HFF-Myc (cell line): ENCODE results near the gene DPF3.

Source experiments
- DNase-seq: peaks from one replicate; pipeline ENCODE4 v3.0.0-alpha.2; 2011; ENCODE audit warnings: low read depth; ENCODE audit errors: extremely low read depth
- H3K4me3 ChIP-seq: replicated peaks from 2 replicates; pipeline ENCODE4 v1.5.1; 2011; ENCODE audit warnings: low read depth, mild to moderate bottlenecking, control low read depth, low read length
- TF ChIP-seq, protein P1 (sequence below): IDR thresholded peaks from 2 replicates; pipeline ENCODE4 v1.5.1; 2012; ENCODE audit warnings: mild to moderate bottlenecking, low read depth, low read length, control low read depth; ENCODE audit errors: missing control alignments

DPF3 gene

DNA sequence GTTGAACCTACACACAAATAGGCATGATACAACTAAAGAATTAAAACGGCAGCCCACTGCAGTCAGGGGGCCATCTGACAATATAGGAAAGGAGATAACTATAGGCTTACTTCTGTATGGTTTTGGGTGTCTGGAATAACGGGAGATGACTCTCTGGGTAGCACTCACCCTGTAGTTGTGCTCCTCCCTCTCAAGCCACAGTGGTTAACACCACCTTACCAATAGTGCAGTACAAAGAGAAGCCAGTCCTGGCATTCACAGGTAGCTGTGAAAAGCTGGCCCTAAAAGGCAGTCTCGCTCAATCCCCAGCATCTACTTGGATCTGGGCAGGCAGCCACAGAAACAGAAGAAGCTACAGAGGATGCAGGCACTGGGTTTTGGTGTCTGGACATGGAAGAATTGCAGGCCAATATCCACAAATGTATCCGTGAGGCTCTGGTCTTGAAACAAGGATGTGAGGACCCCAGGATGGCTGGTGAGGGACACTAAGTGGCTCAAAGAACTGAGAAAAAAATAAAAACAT lies 93.0 kb downstream of the DPF3 start:
- DNase-seq = no peak
- TF ChIP-seq, protein P1, sequence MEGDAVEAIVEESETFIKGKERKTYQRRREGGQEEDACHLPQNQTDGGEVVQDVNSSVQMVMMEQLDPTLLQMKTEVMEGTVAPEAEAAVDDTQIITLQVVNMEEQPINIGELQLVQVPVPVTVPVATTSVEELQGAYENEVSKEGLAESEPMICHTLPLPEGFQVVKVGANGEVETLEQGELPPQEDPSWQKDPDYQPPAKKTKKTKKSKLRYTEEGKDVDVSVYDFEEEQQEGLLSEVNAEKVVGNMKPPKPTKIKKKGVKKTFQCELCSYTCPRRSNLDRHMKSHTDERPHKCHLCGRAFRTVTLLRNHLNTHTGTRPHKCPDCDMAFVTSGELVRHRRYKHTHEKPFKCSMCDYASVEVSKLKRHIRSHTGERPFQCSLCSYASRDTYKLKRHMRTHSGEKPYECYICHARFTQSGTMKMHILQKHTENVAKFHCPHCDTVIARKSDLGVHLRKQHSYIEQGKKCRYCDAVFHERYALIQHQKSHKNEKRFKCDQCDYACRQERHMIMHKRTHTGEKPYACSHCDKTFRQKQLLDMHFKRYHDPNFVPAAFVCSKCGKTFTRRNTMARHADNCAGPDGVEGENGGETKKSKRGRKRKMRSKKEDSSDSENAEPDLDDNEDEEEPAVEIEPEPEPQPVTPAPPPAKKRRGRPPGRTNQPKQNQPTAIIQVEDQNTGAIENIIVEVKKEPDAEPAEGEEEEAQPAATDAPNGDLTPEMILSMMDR = no peak

DNA sequence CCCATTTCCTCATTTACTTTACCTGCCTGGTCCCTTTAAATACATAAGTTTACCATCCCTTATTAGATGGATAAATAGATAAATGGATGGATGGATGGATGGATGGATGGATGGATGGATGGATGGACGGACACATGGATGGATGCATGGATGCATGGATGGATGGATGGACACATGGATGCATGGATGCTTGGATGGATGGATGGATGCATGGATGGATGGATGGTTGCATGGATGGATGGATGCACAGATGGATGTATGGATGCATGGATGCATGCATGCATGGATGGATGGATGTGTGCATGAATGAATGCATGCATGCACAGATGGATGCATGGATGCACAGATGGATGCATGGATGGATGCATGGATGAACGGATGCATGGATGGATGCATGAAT lies 93.6 kb downstream of the DPF3 start:
- H3K4me3 ChIP-seq = no peak overlapping the region
- TF ChIP-seq, protein P1 = no peak
- DNase-seq = no peak

More for the DNA sequence above, 93.0 kb downstream of the DPF3 start:
- no peak overlapping the region for H3K4me3 ChIP-seq

DNA sequence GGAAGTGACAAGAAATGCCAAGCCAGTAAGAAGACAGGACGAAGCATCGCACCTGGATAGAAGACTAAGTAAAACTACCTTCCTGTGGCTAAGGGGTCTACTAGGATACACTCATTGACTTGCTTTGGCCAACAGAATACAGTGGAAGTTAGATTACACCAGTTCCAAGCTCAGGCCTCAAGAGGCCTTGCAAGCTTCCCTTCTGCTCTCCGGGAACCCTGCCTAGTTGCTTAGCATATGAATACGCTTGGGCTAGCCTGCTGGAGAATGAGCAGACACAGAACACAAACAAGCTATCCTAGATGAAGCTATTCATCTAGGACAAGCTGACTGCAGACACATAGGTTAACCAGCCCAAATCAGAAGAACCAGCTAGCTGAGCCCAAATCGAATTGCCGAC lies 97.0 kb downstream of the DPF3 start:
- H3K4me3 ChIP-seq = no peak overlapping the region
- DNase-seq = no peak
- TF ChIP-seq, protein P1 = no peak

DNA sequence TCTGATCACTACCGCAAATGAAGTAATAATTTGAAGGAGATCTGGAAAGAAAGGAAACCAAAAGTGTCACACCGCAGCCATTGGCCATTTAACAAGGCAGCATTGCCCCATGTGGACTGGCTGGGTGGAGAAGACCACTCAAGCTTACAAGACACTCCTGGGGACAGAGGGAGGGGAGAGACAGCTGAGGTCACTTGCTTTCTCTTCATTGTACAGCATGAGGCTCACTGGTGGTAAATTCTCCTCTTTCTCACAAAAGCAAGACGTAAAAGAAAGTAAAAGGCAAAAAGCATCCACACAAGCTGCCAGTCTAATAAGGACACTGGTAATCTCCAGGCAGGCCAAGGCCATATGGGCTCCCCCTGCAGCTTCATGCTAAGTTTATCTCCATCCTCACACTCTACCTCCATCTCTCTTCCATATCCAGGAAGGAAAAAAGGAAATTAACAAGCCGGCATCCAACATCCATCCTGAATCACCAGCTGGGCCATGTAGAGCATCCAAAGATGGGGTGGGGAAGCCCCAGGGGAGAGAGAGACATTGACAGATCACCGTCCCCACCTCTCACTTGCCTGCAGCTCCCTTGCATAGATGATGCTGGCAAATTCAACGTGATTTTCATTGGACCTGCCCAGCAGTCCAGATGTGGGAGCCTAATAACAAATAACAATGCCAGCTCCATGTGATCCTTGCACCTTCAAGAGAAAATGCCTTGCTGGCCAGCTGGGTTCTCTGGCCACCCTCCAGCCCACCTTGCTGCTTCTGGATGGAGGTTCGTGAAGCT lies 100.6 kb downstream of the DPF3 start:
- no peak overlapping the region for H3K4me3 ChIP-seq
- TF ChIP-seq, protein P1 = no peak
- DNase-seq = no peak

DNA sequence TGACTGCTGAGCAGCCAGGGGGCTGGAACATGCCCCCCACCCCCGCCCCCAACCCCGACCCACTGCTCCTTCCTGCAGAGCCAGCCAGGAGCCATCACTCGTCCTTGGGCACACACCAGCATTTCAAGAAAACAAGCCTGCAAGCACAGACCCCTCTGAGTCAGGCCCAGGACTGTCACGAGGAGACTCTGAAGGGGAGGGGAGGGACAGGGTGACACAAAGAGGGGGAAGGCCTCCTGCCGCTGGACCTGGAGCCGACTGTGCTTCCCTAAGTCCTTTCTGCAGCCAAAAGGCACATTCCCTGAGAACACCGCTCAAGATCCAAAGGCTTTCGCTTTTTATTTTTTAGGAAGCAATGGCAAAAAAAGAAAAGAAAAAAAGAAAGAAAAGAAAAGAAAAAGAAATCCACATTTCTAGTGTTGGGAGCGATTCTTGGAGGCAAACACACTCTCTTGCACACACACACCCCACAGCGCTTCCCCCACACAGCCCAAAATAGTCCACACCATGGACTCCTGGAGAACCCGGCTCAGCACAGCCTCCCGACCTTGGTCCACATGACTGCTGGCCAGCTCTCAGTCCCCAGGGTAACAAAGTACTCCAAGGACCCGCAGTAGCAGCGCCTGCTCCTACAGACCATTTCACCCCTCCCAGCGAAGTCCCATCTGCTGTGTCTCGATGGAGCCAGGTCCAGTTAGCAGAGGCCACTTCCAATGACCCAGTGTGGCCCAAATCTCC lies 101.7 kb downstream of the DPF3 start:
- no peak overlapping the region for H3K4me3 ChIP-seq
- DNase-seq = no peak
- TF ChIP-seq, protein P1 = no peak

DNA sequence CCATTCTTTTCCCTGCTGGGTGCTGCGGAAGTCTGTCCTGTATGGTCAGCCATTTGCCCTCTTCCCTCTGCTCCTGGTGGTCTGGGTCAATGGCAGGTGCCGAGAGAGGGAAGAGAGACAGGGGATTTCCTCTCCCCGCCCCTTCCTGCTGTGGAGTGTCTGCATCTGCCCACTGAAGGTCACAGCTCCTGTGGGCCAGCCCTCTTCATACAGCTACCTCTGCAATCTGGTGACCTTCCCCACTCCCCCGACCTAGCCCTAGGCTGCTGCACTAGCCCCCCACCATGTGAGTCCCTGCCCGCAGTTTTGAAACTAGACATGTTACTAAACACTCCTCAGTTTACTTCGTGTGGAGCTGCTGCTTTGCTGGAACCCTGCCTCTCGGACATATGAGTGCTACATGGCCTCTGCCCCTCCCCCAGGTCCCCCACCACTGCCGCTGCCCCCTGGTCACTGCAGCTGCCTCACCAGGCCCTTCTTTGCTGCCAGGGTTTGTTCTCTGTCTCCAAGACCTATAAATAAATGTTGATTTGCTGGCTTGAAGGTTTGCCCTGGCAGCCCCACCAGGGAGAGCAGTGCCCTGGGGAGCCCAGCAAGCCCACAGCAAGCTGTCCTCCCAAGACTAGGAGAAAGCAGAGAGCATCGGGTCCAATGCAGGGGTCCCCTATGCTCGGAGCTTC lies 102.9 kb downstream of the DPF3 start:
- H3K4me3 ChIP-seq = no peak overlapping the region
- no peak for DNase-seq
- TF ChIP-seq, protein P1 = no peak
